WTC11 (cell line): ENCODE data around the gene CNDP2. TPM values are rescaled to one million over a fixed set of nuclear protein-coding genes. Genes with fewer than 3 reads are reported as not detected.

Experiments
- ATAC-seq: fragments of 200-7000 bp; cut with Tn5 transposase; 2 replicates; pipeline ENCODE4 v1.10.0; 2021; ENCODE audit warnings: mild to moderate bottlenecking, moderate library complexity
- CTCF ChIA-PET: fragments of 300-600 bp; sonication (Branson Sonifier 250); formaldehyde crosslinking; loops from one replicate; lab custom pipeline; 2021; ENCODE audit warnings: antibody characterized with exemption; lab: Charles Lee
- POLR2A ChIA-PET: fragments of 350-600 bp; sonication (Branson Sonifier 250); formaldehyde crosslinking; loops from one replicate; lab custom pipeline; 2021; ENCODE audit warnings: antibody characterized with exemption; lab: Charles Lee
- DNase-seq: peaks from one replicate; pipeline ENCODE4 v3.0.0; 2021; ENCODE audit warnings: low spot score
- H3K27ac Mint-ChIP-seq: 2 replicates; pipeline ENCODE4 v1.8.0; 2021; ENCODE audit warnings: mixed read lengths
- H3K27me3 Mint-ChIP-seq: 2 replicates; pipeline ENCODE4 v1.8.0; 2021; ENCODE audit warnings: low read depth, mild to moderate bottlenecking, moderate library complexity, mixed read lengths
- H3K36me3 Mint-ChIP-seq: 2 replicates; pipeline ENCODE4 v1.8.0; 2021; ENCODE audit warnings: mixed read lengths
- H3K4me1 Mint-ChIP-seq: 2 replicates; pipeline ENCODE4 v1.8.0; 2022; ENCODE audit warnings: mixed read lengths
- H3K4me3 Mint-ChIP-seq: 2 replicates; pipeline ENCODE4 v1.8.0; 2021; ENCODE audit warnings: mild to moderate bottlenecking, moderate library complexity, mixed read lengths
- H3K9me3 Mint-ChIP-seq: 2 replicates; pipeline ENCODE4 v1.8.0; 2021; ENCODE audit warnings: mixed read lengths
- ATF6 ChIP-seq: sonication (generic); formaldehyde crosslinking; IDR thresholded peaks from 2 replicates; pipeline ENCODE4 v1.8.1; 2023; ENCODE audit warnings: mild to moderate bottlenecking, missing genetic modification reagents
- EMX1 ChIP-seq: fragments of 250-450 bp; sonication (Bioruptor Pico); IDR thresholded peaks from 2 replicates; pipeline ENCODE4 v1.8.0; 2021; ENCODE audit warnings: mild to moderate bottlenecking
- ESRRA ChIP-seq: sonication (generic); formaldehyde crosslinking; IDR thresholded peaks from 2 replicates; pipeline ENCODE4 v1.8.1; 2022; ENCODE audit warnings: mild to moderate bottlenecking, missing genetic modification reagents, borderline replicate concordance
- JUN ChIP-seq: sonication (generic); formaldehyde crosslinking; IDR thresholded peaks from 2 replicates; pipeline ENCODE4 v1.8.0; 2023; ENCODE audit warnings: mild to moderate bottlenecking, missing genetic modification reagents
- KAT7 ChIP-seq: sonication (generic); formaldehyde crosslinking; IDR thresholded peaks from 2 replicates; pipeline ENCODE4 v1.8.1; 2023; ENCODE audit warnings: missing genetic modification reagents, mild to moderate bottlenecking, borderline replicate concordance
- MLX ChIP-seq: sonication (generic); formaldehyde crosslinking; IDR thresholded peaks from 2 replicates; pipeline ENCODE4 v1.8.1; 2023; ENCODE audit warnings: mild to moderate bottlenecking, missing genetic modification reagents, moderate library complexity
- NFE2L1 ChIP-seq: sonication (generic); formaldehyde crosslinking; IDR thresholded peaks from 2 replicates; pipeline ENCODE4 v1.8.1; 2023; ENCODE audit warnings: missing genetic modification reagents
- NR3C1 ChIP-seq: sonication (generic); formaldehyde crosslinking; conservative IDR thresholded peaks from 2 replicates; pipeline ENCODE4 v1.8.1; 2023; ENCODE audit warnings: low read depth, mild to moderate bottlenecking, missing genetic modification reagents
- PRDM15 ChIP-seq: sonication (generic); formaldehyde crosslinking; IDR thresholded peaks from 2 replicates; pipeline ENCODE4 v1.8.0; 2022; ENCODE audit warnings: missing genetic modification reagents
- PREB ChIP-seq: sonication (generic); formaldehyde crosslinking; IDR thresholded peaks from 2 replicates; pipeline ENCODE4 v1.8.1; 2022; ENCODE audit warnings: mild to moderate bottlenecking, missing genetic modification reagents, moderate library complexity, borderline replicate concordance
- PRRX2 ChIP-seq: fragments of 250-450 bp; sonication (Bioruptor Pico); IDR thresholded peaks from 2 replicates; pipeline ENCODE4 v1.8.0; 2021; ENCODE audit warnings: mild to moderate bottlenecking
- RELA ChIP-seq: sonication (generic); formaldehyde crosslinking; IDR thresholded peaks from 2 replicates; pipeline ENCODE4 v1.8.1; 2022; ENCODE audit warnings: missing genetic modification reagents, mild to moderate bottlenecking, borderline replicate concordance
- SMAD3 ChIP-seq: sonication (generic); formaldehyde crosslinking; IDR thresholded peaks from 2 replicates; pipeline ENCODE4 v1.8.0; 2022; ENCODE audit warnings: missing genetic modification reagents, mild to moderate bottlenecking, borderline replicate concordance
- SP1 ChIP-seq: sonication (generic); formaldehyde crosslinking; conservative IDR thresholded peaks from 2 replicates; pipeline ENCODE4 v1.8.1; 2022; ENCODE audit warnings: missing genetic modification reagents
- TEAD1 ChIP-seq: sonication (generic); formaldehyde crosslinking; IDR thresholded peaks from 2 replicates; pipeline ENCODE4 v1.8.0; 2022; ENCODE audit warnings: mild to moderate bottlenecking, missing genetic modification reagents
- TP53 ChIP-seq: sonication (generic); formaldehyde crosslinking; IDR thresholded peaks from 2 replicates; pipeline ENCODE4 v1.8.1; 2023; ENCODE audit warnings: mild to moderate bottlenecking, missing genetic modification reagents
- ZNF121 ChIP-seq: sonication (generic); formaldehyde crosslinking; IDR thresholded peaks from 2 replicates; pipeline ENCODE4 v1.8.0; 2023; ENCODE audit warnings: missing genetic modification reagents
- ZNF232 ChIP-seq: sonication (generic); formaldehyde crosslinking; IDR thresholded peaks from 2 replicates; pipeline ENCODE4 v1.8.0; 2022; ENCODE audit warnings: mild to moderate bottlenecking, missing genetic modification reagents
- ZNF263 ChIP-seq: sonication (generic); formaldehyde crosslinking; IDR thresholded peaks from 2 replicates; pipeline ENCODE4 v1.8.1; 2022; ENCODE audit warnings: low read depth, mild to moderate bottlenecking, moderate library complexity, missing genetic modification reagents
- ZNF423 ChIP-seq: fragments of 250-450 bp; sonication (Bioruptor Pico); IDR thresholded peaks from 2 replicates; pipeline ENCODE4 v2.1.2; 2022; ENCODE audit warnings: mild to moderate bottlenecking, moderate library complexity
- ZNF425 ChIP-seq: fragments of 250-450 bp; sonication (Bioruptor Pico); conservative IDR thresholded peaks from 2 replicates; pipeline ENCODE4 v1.9.0; 2021; ENCODE audit warnings: mild to moderate bottlenecking
- total RNA-seq: library from RNA; stranded (reverse); gene quantifications from 3 replicates; pipeline ENCODE4 v1.2.3, GENCODE V29; 2021
- TF ChIP-seq, protein P1 (sequence below): sonication (generic); formaldehyde crosslinking; IDR thresholded peaks from 2 replicates; pipeline ENCODE4 v1.8.0; 2022; ENCODE audit warnings: mild to moderate bottlenecking, missing genetic modification reagents
- TF ChIP-seq, protein P2 (sequence below): sonication (generic); formaldehyde crosslinking; IDR thresholded peaks from 2 replicates; pipeline ENCODE4 v1.8.1; 2023; ENCODE audit warnings: mild to moderate bottlenecking, missing genetic modification reagents, moderate library complexity

Gene CNDP2
- total RNA-seq, 1 experiment from 2014 or later, result 248 TPM

DNA sequence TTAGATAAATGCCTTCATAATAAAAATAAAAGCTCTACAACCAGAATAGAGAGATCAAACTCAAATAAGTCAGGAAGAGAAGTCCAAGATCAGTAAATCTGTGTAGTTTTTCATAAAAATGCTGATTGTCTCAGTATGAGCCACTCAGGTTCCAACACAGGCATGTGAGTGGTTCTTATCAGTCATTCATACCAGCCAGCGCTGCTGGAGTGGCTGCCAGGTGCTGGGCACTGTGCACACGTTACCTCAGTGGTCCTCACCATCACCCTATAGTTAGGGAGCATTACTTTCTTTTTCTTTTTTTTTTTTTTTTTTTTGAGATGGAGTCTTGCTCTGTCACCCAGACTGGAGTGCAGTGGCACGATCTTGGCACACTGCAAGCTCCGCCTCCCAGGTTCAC is 61.9 kb downstream of the CNDP2 start:
- TF ChIP-seq KAT7 (CRISPR knock-in tag) (no peak), ZNF232 (CRISPR knock-in tag) (no peak), JUN (CRISPR knock-in tag) (no peak), RELA (CRISPR knock-in tag) (no peak), ZNF423 (CRISPR knock-in tag) (no peak), NFE2L1 (CRISPR knock-in tag) (no peak), ZNF263 (CRISPR knock-in tag) (no peak), TEAD1 (CRISPR knock-in tag) (no peak), TP53 (no peak), ESRRA (CRISPR knock-in tag) (no peak)
- TF ChIP-seq, protein P1, sequence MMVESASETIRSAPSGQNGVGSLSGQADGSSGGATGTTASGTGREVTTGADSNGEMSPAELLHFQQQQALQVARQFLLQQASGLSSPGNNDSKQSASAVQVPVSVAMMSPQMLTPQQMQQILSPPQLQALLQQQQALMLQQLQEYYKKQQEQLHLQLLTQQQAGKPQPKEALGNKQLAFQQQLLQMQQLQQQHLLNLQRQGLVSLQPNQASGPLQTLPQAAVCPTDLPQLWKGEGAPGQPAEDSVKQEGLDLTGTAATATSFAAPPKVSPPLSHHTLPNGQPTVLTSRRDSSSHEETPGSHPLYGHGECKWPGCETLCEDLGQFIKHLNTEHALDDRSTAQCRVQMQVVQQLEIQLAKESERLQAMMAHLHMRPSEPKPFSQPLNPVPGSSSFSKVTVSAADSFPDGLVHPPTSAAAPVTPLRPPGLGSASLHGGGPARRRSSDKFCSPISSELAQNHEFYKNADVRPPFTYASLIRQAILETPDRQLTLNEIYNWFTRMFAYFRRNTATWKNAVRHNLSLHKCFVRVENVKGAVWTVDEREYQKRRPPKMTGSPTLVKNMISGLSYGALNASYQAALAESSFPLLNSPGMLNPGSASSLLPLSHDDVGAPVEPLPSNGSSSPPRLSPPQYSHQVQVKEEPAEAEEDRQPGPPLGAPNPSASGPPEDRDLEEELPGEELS (CRISPR knock-in tag), result no peak
- ChIA-PET CTCF (no interaction called here), POLR2A (no interaction called here)
- Mint-ChIP-seq H3K27me3 (no peaks in the 10 kb centered on the region; the same call in 1 of the 2 replicates), H3K27ac (no peak overlapping the region), H3K4me1 (no peaks in the 10 kb centered on the region), H3K36me3 (no peaks in the 10 kb centered on the region), H3K4me3 (no peak overlapping the region), H3K9me3 (no peaks in the 10 kb centered on the region; the same call in 1 of the 2 replicates)
- no peak for ATAC-seq
- DNase-seq, result no peak

DNA sequence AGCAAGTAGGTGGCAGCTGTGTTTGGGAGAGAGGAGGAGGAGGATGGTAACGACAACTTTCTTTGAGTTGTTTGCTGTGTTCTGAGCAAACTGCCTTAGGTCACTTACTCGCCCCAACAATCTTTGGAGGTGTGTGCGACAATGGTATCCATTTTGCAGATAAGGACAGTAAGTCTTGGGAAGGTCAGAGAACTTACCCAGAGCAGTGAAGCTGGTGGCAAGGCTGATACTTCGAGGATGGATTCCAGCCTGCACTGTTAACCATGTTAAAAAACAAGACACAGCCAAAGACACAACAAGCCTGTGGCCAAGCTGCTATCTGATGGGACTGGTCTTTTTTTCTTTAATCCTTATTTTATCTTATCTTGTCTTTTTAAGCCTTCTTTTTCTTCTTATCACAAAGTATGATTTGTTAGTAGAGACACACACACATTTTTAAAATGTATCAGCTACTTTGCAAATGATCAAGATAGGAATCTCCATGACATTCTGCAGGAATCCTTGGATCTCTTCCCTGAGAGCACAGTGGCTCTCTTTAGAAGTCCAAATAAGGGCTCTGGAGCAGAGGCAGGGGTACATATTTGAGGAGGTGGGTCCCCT is 66.1 kb downstream of the CNDP2 start:
- peaks cover 28% of the 10 kb centered on the region for H3K9me3 Mint-ChIP-seq
- no peak overlapping the region for H3K4me3 Mint-ChIP-seq
- ChIA-PET POLR2A (no interaction called here), CTCF (interaction anchor here (1.2 kb wide), 1 partner anchor 10 kb away, joined by 5 read pairs; no protein-coding TSS in a partner anchor)
- peaks cover 20% of the 10 kb centered on the region for H3K36me3 Mint-ChIP-seq
- DNase-seq (no peak), ATAC-seq (no peak)
- H3K27ac Mint-ChIP-seq, result no peak overlapping the region
- H3K4me1 Mint-ChIP-seq, result no peaks in the 10 kb centered on the region
- H3K27me3 Mint-ChIP-seq, result peaks cover 7% of the 10 kb centered on the region
- TF ChIP-seq PRRX2 (CRISPR knock-in tag), result no peak
- no peak for TF ChIP-seq ZNF425 (CRISPR knock-in tag)
- TF ChIP-seq, protein P2, sequence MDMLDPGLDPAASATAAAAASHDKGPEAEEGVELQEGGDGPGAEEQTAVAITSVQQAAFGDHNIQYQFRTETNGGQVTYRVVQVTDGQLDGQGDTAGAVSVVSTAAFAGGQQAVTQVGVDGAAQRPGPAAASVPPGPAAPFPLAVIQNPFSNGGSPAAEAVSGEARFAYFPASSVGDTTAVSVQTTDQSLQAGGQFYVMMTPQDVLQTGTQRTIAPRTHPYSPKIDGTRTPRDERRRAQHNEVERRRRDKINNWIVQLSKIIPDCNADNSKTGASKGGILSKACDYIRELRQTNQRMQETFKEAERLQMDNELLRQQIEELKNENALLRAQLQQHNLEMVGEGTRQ (CRISPR knock-in tag), result no peak
- TF ChIP-seq PRDM15 (CRISPR knock-in tag), result no peak
- TF ChIP-seq EMX1 (CRISPR knock-in tag), result no peak
- TF ChIP-seq SMAD3 (CRISPR knock-in tag), result no peak
- TF ChIP-seq ZNF263 (CRISPR knock-in tag), result no peak
- no peak for TF ChIP-seq ZNF121 (CRISPR knock-in tag)
- no peak for TF ChIP-seq TEAD1 (CRISPR knock-in tag)
- no peak for TF ChIP-seq MLX (CRISPR knock-in tag)
- no peak for TF ChIP-seq JUN (CRISPR knock-in tag)
- no peak for TF ChIP-seq SP1 (CRISPR knock-in tag)
- TF ChIP-seq NR3C1 (CRISPR knock-in tag), result no peak
- TF ChIP-seq PREB (CRISPR knock-in tag), result no peak
- no peak for TF ChIP-seq ATF6
